HEK293T (cell line): ENCODE results near the gene KAT2A.

Source experiments
- CTCF ChIA-PET: fragments of 350-600 bp; formaldehyde crosslinking; extraction: SDS; loops from one replicate; lab custom pipeline; 2021; ENCODE audit warnings: antibody characterized with exemption, inconsistent platforms; lab: Yijun Ruan, JAX
- POLR2A ChIA-PET: fragments of 350-600 bp; formaldehyde crosslinking; extraction: SDS; loops from one replicate; lab custom pipeline; 2020; ENCODE audit warnings: antibody characterized with exemption, inconsistent platforms; lab: Yijun Ruan, JAX
- DNase-seq: peaks from one replicate; pipeline ENCODE4 v3.0.0; 2012; ENCODE audit warnings: mixed read lengths; ENCODE audit errors: extremely low spot score
- ARNT ChIP-seq: fragments of 450-650 bp; IDR thresholded peaks from 2 replicates; pipeline ENCODE4 v1.6.1; 2017; ENCODE audit warnings: mild to moderate bottlenecking
- BHLHE40 ChIP-seq: fragments of 450-650 bp; IDR thresholded peaks from 2 replicates; pipeline ENCODE4 v1.6.1; 2016; ENCODE audit warnings: mild to moderate bottlenecking, moderate library complexity, borderline replicate concordance
- CTBP1 ChIP-seq: fragments of 450-650 bp; IDR thresholded peaks from 2 replicates; pipeline ENCODE4 v1.6.1; 2016; ENCODE audit warnings: borderline replicate concordance
- ELF4 ChIP-seq: fragments of 450-650 bp; IDR thresholded peaks from 2 replicates; pipeline ENCODE4 v1.6.1; 2017; ENCODE audit warnings: antibody characterized with exemption
- FOXA1 ChIP-seq: fragments of 450-650 bp; IDR thresholded peaks from 2 replicates; pipeline ENCODE4 v1.6.1; 2016; ENCODE audit warnings: mild to moderate bottlenecking
- FOXK2 ChIP-seq: fragments of 450-650 bp; IDR thresholded peaks from 2 replicates; pipeline ENCODE4 v1.6.1; 2016; ENCODE audit warnings: mild to moderate bottlenecking
- FOXM1 ChIP-seq: fragments of 450-650 bp; IDR thresholded peaks from 2 replicates; pipeline ENCODE4 v1.6.1; 2017; ENCODE audit warnings: mild to moderate bottlenecking, borderline replicate concordance
- L3MBTL2 ChIP-seq: fragments of 450-650 bp; conservative IDR thresholded peaks from 2 replicates; pipeline ENCODE4 v1.6.1; 2016; ENCODE audit warnings: mild to moderate bottlenecking
- LEF1 ChIP-seq: fragments of 450-650 bp; IDR thresholded peaks from 2 replicates; pipeline ENCODE4 v1.6.1; 2017; ENCODE audit warnings: mild to moderate bottlenecking, borderline replicate concordance
- NFRKB ChIP-seq: fragments of 450-650 bp; IDR thresholded peaks from 2 replicates; pipeline ENCODE4 v1.6.1; 2016; ENCODE audit warnings: mild to moderate bottlenecking, moderate library complexity
- PKNOX1 ChIP-seq: fragments of 450-650 bp; IDR thresholded peaks from 2 replicates; pipeline ENCODE4 v1.6.1; 2016
- SP1 ChIP-seq: fragments of 450-650 bp; IDR thresholded peaks from 2 replicates; pipeline ENCODE4 v1.6.1; 2017
- SUZ12 ChIP-seq: fragments of 450-650 bp; IDR thresholded peaks from 2 replicates; pipeline ENCODE4 v1.6.1; 2016; ENCODE audit warnings: mild to moderate bottlenecking
- TARDBP ChIP-seq: fragments of 450-650 bp; IDR thresholded peaks from 2 replicates; pipeline ENCODE4 v1.6.1; 2016
- ZNF384 ChIP-seq: fragments of 450-650 bp; IDR thresholded peaks from 2 replicates; pipeline ENCODE4 v1.6.1; 2016

Gene KAT2A

GRCh38 chr17:42101513-42102292 lies 19.5 kb downstream of the KAT2A start:
- CTCF ChIA-PET = interaction anchor here (0.6 to 1.4 kb wide), 17 partner anchors 10 to 139 kb away, joined by 3 to 8 read pairs (median 5); partner anchors contain the start of gene NKIRAS2
- DNase-seq = peak; percentile 87
- POLR2A ChIA-PET = interaction anchor here (0.6 to 1.8 kb wide), 10 partner anchors 11 to 181 kb away, joined by 3 to 10 read pairs (median 4); partner anchors contain the start of genes CNP, DHX58, DNAJC7 and NKIRAS2
- TF ChIP-seq L3MBTL2 = no peak
- no peak for TF ChIP-seq ZNF384
- TF ChIP-seq TARDBP = no peak
- TF ChIP-seq NFRKB = no peak
- TF ChIP-seq ELF4 = no peak
- TF ChIP-seq PKNOX1 = no peak
- no peak for TF ChIP-seq FOXK2
- no peak for TF ChIP-seq FOXA1

GRCh38 chr17:42098730-42099399 lies 22.3 kb downstream of the KAT2A start:
- TF ChIP-seq SP1 (no peak), BHLHE40 (no peak), NFRKB (no peak), ELF4 (no peak), PKNOX1 (no peak), FOXA1 (no peak), SUZ12 (no peak), FOXK2 (no peak), L3MBTL2 (no peak), ZNF384 (no peak), LEF1 (no peak), CTBP1 (no peak)
- DNase-seq = no peak
- CTCF ChIA-PET = interaction anchor here (0.6 to 1.4 kb wide), 3 partner anchors 8 to 31 kb away, joined by 3 read pairs; no protein-coding TSS in a partner anchor
- POLR2A ChIA-PET = interaction anchor here (0.9 to 2.2 kb wide), 7 partner anchors 12 to 82 kb away, joined by 3 to 14 read pairs (median 3); partner anchors contain the start of genes DNAJC7 and NKIRAS2

GRCh38 chr17:42097691-42098631 lies 23.2 kb downstream of the KAT2A start, which contains the start of gene ZNF385C:
Gene ZNF385C (minus strand): TSS chr17:42098473. CDS start chr17:42063056, 35,417 bp downstream.
- POLR2A ChIA-PET = interaction anchor here (1.0 to 2.2 kb wide), 4 partner anchors 11 to 81 kb away, joined by 3 to 14 read pairs (median 6); partner anchors contain the start of genes DNAJC7 and NKIRAS2
- TF ChIP-seq TARDBP (no peak), ELF4 (no peak), ARNT (no peak), SP1 (no peak), CTBP1 (no peak), FOXM1 (no peak), LEF1 (no peak)
- CTCF ChIA-PET = interaction anchor here (0.6 to 2.2 kb wide), 7 partner anchors 9 to 61 kb away, joined by 3 to 11 read pairs (median 3); no protein-coding TSS in a partner anchor
- no peak for DNase-seq

- CTCF ChIA-PET = interaction anchor here (2.2 kb wide), 1 partner anchor 28 kb away, joined by 11 read pairs; no protein-coding TSS in a partner anchor
- no peak for DNase-seq
- POLR2A ChIA-PET = interaction anchor here (0.6 to 1.5 kb wide), 3 partner anchors 24 to 79 kb away, joined by 3 to 4 read pairs (median 4); partner anchors contain the start of genes DNAJC7 and KAT2A
- no peak for TF ChIP-seq L3MBTL2
- no peak for TF ChIP-seq LEF1
- no peak for TF ChIP-seq FOXK2
- TF ChIP-seq NFRKB = no peak
- TF ChIP-seq CTBP1 = no peak
- no peak for TF ChIP-seq BHLHE40
These were observed 24.6 kb downstream of the KAT2A start for GRCh38 chr17:42096360-42097111.

- TF ChIP-seq FOXA1 (no peak), SUZ12 (no peak)
- DNase-seq = no peak
- CTCF ChIA-PET = interaction anchor here (0.6 kb wide), 1 partner anchor 208 kb away, joined by 3 read pairs; no protein-coding TSS in a partner anchor
- POLR2A ChIA-PET = interaction anchor here (1.5 kb wide), 1 partner anchor 76 kb away, joined by 4 read pairs; no protein-coding TSS in a partner anchor
These were observed 26.6 kb downstream of the KAT2A start for GRCh38 chr17:42094375-42095069.
